ENCODE data around the gene BSND.
A peak's percentile ranks its signal among the peaks of the same experiment; 100 is the strongest.

Gene BSND

GRCh38 chr1:55049271-55049913 lies 50.7 kb downstream of the BSND start:
- no peak for DNase-seq

DNA sequence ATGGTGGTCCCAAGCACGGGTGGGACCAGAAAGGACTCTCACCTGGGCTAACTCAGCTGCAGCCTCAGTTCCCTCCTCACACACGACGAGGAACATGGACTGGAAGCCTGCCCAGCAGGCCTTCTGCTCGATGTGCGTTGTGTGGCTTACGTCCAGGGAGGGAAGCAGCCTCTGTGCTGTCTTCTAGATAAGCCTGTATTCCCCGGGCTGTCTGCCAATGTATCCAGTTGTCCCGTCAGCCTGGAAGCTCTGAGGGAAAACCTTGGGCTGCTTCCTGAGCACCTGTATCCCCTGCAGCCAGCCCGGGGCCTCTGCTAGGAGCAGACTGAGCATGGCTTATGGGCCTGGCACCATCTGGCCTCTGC lies 51.2 kb downstream of the BSND start:
- DNase-seq = no peak

GRCh38 chr1:55050283-55050682 lies 51.5 kb downstream of the BSND start:
- no peak for DNase-seq

DNA sequence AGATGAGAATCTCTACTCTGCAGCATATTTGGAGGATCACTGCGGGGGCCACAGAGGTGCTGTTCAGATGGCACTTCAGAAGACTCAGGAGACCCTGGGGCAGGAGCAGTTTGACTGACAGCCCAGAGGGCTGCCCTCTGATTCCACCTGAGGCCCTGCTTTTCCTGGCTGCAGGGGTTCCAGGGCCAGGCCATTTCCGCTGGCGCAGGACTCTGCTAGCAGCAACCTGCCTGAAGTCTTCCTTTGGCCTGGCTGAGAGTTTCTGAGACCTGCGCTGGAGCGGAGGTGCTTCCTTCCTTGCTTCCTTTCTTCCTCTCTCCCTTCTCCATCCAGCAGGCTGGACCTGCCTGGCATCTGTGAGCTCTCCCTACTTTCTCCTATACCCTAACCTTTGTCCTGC lies 52.4 kb downstream of the BSND start:
- DNase-seq = no peak

- DNase-seq = no peak
Measured at GRCh38 chr1:55051621-55052020, 52.9 kb downstream of the BSND start.

DNA sequence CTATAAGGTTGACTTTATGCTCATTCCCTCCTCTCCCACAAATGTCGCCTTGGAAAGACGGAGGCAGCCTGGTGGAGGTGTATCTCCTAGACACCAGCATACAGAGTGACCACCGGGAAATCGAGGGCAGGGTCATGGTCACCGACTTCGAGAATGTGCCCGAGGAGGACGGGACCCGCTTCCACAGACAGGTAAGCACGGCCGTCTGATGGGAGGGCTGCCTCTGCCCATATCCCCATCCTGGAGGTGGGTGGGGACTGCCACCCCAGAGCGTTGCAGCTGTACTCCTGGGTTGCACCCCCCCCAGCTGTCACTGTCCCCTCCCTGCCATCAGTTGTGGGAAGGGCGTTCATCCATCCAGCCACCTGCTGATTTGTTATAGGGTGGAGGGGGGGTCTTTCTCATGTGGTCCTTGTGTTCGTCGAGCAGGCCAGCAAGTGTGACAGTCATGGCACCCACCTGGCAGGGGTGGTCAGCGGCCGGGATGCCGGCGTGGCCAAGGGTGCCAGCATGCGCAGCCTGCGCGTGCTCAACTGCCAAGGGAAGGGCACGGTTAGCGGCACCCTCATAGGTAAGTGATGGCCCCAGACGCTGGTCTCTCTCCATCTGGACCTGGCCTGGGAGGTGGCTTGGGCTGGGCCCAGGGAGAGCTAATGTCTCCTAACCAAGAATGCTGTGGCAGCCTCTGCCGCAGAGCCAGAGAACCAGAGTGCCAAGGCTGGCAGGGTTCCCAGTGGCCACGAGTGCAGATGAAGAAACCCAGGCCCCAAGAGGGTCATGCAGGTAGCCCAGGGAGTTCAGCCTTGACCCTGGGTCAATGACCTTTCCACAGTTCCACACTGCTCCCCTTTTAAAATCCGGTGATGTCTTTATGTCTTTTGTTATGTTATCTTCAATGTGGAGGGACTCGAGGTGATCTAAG lies 53.7 kb downstream of the BSND start:
- DNase-seq = no peak

GRCh38 chr1:55053265-55053954 lies 54.7 kb downstream of the BSND start:
- DNase-seq = peak in 3 of 4 experiments; percentile 15 to 52 (median 48)

- DNase-seq = no peak
Measured at GRCh38 chr1:55054396-55054795, 55.7 kb downstream of the BSND start.

DNA sequence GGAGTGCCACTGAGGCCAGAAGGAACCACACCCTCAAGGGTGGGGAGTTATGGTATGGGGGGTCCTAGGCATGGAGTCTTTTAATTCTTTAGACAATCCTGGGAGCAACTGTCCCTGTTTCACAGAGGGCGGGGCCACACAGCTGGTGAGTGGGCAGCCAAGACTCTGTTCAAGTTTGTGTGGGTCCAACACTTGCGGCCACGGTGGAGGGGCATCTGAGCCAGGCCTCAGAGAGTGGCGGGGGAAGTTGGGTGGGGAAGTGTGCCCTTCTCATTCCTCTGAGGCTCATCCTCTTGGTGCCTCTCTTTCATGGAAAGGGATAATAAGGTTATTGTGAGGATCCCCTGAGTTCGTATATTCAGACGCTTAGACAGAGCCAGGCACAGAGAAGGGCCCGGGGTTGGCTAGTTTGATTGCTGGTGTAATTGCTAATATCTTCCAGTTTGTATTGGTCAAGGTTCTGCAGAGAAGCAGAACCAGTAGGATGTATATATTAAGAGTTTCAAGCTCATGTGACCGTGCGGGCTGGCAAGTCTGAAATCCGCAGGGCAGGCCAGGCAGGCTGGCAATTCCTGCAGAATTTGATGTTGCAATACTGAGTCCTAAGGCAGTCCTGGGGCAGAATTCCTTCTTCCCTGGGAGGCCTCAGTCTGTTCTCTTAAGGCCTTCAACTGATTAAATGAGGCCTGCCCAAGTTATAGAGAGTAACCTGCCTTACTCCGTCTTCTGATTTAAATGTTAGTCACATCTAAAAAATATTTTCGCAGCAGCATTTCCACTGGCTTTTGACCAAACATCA lies 56.5 kb downstream of the BSND start:
- no peak for DNase-seq

DNA sequence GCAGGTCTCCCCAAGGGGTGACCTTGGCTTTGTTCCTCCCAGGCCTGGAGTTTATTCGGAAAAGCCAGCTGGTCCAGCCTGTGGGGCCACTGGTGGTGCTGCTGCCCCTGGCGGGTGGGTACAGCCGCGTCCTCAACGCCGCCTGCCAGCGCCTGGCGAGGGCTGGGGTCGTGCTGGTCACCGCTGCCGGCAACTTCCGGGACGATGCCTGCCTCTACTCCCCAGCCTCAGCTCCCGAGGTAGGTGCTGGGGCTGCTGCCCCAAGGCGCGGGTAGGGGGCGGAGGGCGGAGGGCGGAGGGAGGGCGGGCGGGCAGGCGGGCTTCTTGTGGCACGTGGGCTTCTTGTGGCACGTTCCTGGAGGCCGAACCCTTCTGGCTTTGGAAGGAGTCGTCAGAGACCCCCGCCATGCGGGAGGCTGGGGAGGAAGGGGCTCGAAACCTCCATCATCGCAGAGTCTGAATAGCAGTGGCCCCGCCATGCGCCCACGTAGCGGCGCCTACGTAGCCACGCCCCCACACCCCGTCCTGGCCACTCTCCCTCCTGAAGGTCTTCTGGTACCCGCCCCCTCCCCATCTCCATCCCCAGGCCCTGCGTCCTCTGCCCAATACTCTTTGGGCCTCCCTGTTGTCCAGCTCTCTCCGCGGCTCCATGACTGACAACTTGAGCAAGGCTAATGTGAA lies 57.4 kb downstream of the BSND start:
- DNase-seq = no peak

- DNase-seq = no peak
Measured at GRCh38 chr1:55056632-55056992, 57.9 kb downstream of the BSND start.

DNA sequence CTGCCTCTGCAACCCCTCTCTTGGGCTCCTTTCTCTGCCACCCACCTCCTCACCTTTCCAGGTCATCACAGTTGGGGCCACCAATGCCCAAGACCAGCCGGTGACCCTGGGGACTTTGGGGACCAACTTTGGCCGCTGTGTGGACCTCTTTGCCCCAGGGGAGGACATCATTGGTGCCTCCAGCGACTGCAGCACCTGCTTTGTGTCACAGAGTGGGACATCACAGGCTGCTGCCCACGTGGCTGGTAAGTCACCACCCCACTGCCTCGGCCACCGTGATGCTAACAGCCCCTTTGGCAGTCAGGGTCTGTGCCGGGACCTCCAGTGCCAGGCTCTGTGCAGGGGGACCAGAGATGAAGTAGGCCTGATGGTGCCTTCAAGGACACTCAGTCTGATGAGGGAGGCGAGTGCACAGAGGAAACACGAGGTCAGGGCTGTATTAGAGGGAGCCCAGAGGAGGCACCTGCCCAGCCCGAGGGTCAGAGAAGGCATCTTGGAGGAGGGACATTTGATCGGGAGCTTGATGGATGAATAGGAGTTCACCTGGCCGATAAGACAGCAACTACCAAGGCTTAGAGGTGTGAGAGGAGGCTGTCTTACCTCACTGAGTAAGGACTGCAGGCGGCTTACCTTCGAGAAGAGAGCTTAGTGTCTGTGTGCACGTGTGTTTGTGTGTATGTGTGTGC lies 58.7 kb downstream of the BSND start:
- no peak for DNase-seq

DNA sequence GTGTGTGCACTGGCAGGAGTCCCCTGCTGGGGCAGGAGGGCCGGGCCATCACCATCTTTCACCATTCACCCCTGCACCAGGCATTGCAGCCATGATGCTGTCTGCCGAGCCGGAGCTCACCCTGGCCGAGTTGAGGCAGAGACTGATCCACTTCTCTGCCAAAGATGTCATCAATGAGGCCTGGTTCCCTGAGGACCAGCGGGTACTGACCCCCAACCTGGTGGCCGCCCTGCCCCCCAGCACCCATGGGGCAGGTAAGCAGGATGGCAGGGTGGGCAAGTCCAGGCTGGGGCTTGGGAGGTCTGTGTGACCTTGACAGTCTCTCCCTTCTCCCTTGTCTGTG lies 59.2 kb downstream of the BSND start:
- no peak for DNase-seq

GRCh38 chr1:55059302-55060132 lies 60.8 kb downstream of the BSND start:
- DNase-seq = no peak

GRCh38 chr1:55060133-55060999 lies 61.6 kb downstream of the BSND start:
- no peak for DNase-seq

DNA sequence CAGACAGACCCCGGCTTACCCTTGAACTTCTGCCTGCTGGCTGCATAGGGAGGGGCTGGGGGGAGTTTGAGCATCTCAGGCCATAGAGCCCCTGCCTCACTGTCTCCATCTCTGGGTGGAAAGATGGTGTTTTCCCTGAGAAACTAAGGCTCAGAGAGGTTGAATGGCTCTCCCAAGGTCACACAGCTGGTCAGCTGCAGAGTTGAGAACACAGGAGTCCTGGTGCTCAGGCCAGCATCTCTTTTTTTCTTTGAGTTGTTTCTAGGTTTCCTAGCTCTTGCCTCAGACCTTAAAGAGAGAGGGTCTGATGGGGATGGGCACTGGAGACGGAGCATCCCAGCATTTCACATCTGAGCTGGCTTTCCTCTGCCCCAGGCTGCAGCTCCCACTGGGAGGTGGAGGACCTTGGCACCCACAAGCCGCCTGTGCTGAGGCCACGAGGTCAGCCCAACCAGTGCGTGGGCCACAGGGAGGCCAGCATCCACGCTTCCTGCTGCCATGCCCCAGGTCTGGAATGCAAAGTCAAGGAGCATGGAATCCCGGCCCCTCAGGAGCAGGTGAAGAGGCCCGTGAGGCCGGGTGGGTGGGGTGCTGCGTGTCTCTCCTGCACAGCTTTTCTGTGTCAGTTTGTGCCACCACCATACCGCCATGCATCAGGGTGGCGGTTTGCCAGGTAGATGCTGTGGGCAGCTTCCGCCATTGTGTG lies 62.4 kb downstream of the BSND start:
- no peak for DNase-seq
